HepG2 (cell line): ENCODE measurements around the gene AQP6. TPM values are rescaled to one million over a fixed set of nuclear protein-coding genes. Genes with fewer than 3 reads are reported as not detected.

ENCODE experiments used
- ATAC-seq: fragments of 200-7000 bp; cut with Tn5 transposase; 3 replicates; pipeline ENCODE4 v1.9.1; 2020; ENCODE audit warnings: mild to moderate bottlenecking, moderate library complexity
- BruUV-seq: library from RNA; stranded (reverse); fragments of 400-500 nt; replicated peaks from 2 replicates; lab custom pipeline; 2021; lab: Mats Ljungman, UMichigan
- CTCF ChIA-PET: fragments of 300-600 bp; formaldehyde crosslinking; extraction: SDS; loops from one replicate; lab custom pipeline; 2021; ENCODE audit warnings: low total read pairs, inconsistent platforms, low intra/inter-chr PET ratio; lab: Yijun Ruan, JAX
- POLR2A ChIA-PET: fragments of 350-600 bp; sonication (Branson Sonifier 250); formaldehyde crosslinking; loops from one replicate; lab custom pipeline; 2020; ENCODE audit warnings: antibody characterized with exemption, inconsistent platforms; lab: Yijun Ruan, JAX
- DNase-seq: peaks from one replicate; pipeline ENCODE4 v3.0.0-alpha.2; 2015; ENCODE audit warnings: low spot score
- FAIRE-seq: peaks from 3 replicates; lab custom pipeline; 2011; peaks lifted over from hg19 to GRCh38; lab: Jason Lieb, UNC
- H2AFZ ChIP-seq: one replicate; pipeline ENCODE4 v1.6.1; 2011; ENCODE audit warnings: low read length, inconsistent platforms
- H3K27ac ChIP-seq: fragments of 300-600 bp; 3 replicates; pipeline ENCODE4 v1.8.0; 2011; ENCODE audit warnings: mixed run types, mild to moderate bottlenecking, mixed read lengths, low read length, inconsistent platforms; ENCODE audit not compliant: insufficient read depth; ENCODE audit errors: extremely low read length
- H3K27me3 ChIP-seq, 2 experiments: fragments of 200-600 bp in 1 of 2; 2 replicates in 1 of 2; 3 replicates in 1 of 2; pipeline versions ENCODE4 v1.6.0 to v1.8.0; 2011; ENCODE audit warnings: low read length in 2 of 2, mild to moderate bottlenecking in 2 of 2, moderate library complexity in 2 of 2, inconsistent platforms in 1 of 2; ENCODE audit not compliant: insufficient read depth in 2 of 2, control insufficient read depth in 1 of 2
- H3K36me3 ChIP-seq, 2 experiments: fragments of 200-600 bp in 1 of 2; replicated peaks in 1 of 2; 2 replicates in 1 of 2; 3 replicates in 1 of 2; pipeline versions ENCODE4 v1.5.1 to v1.8.0; 2011; ENCODE audit warnings: low read length in 2 of 2, inconsistent platforms in 1 of 2; ENCODE audit not compliant: insufficient read depth in 2 of 2, control insufficient read depth in 1 of 2
- H3K4me1 ChIP-seq: 2 replicates; pipeline ENCODE4 v1.5.1; 2012; ENCODE audit warnings: low read length, inconsistent platforms; ENCODE audit not compliant: insufficient read depth
- H3K4me2 ChIP-seq: 2 replicates; pipeline ENCODE4 v1.6.0; 2011; ENCODE audit warnings: low read depth, low read length, inconsistent platforms
- H3K4me3 ChIP-seq, 3 experiments: fragments of 200-600 bp in 1 of 3; sonication (generic), shearing (Covaris generic) in 1 of 3; replicated peaks in 1 of 3; 2 replicates each; pipeline ENCODE4 v1.5.1; 2011 to 2016; ENCODE audit warnings: low read length in 3 of 3, inconsistent platforms in 2 of 3, low read depth in 2 of 3, mild to moderate bottlenecking in 2 of 3, control low read depth in 1 of 3, mixed read lengths in 1 of 3; ENCODE audit not compliant: insufficient read depth in 1 of 3
- H3K79me2 ChIP-seq: one replicate; pipeline ENCODE4 v1.6.1; 2011; ENCODE audit warnings: low read length, inconsistent platforms; ENCODE audit not compliant: insufficient read depth
- H3K9ac ChIP-seq: 2 replicates; pipeline ENCODE4 v1.6.0; 2011; ENCODE audit warnings: mild to moderate bottlenecking, low read depth, low read length, inconsistent platforms; ENCODE audit not compliant: insufficient read depth
- H3K9me3 ChIP-seq: 2 replicates; pipeline ENCODE4 v1.5.1; 2012; ENCODE audit warnings: mild to moderate bottlenecking, low read length
- H4K20me1 ChIP-seq: 2 replicates; pipeline ENCODE4 v1.6.0; 2011; ENCODE audit warnings: inconsistent platforms, mild to moderate bottlenecking, low read length, moderate library complexity; ENCODE audit not compliant: insufficient read depth
- FUBP1 ChIP-seq: sonication (generic); formaldehyde crosslinking; IDR thresholded peaks from 2 replicates; pipeline ENCODE4 v1.5.1; 2020; ENCODE audit warnings: missing genetic modification reagents, mild to moderate bottlenecking, borderline replicate concordance
- HHEX ChIP-seq: IDR thresholded peaks from 2 replicates; pipeline ENCODE4 v1.6.1; 2016; ENCODE audit warnings: control low read depth
- IRX3 ChIP-seq: sonication (generic); formaldehyde crosslinking; IDR thresholded peaks from 2 replicates; pipeline ENCODE4 v1.8.1; 2023; ENCODE audit warnings: mild to moderate bottlenecking, low read depth, missing genetic modification reagents, borderline replicate concordance
- PCBP1 ChIP-seq: fragments of 200-400 bp; formaldehyde crosslinking; IDR thresholded peaks from 2 replicates; pipeline ENCODE4 v1.6.1; 2017; ENCODE audit warnings: mild to moderate bottlenecking, low read depth, low read length, borderline replicate concordance
- POLR2AphosphoS2 ChIP-seq: IDR thresholded peaks from 2 replicates; pipeline ENCODE4 v1.6.1; 2011; ENCODE audit warnings: low read depth, low read length, improper control_type of control experiment
- SMC3 ChIP-seq: IDR thresholded peaks from 2 replicates; pipeline ENCODE4 v1.6.1; 2011; ENCODE audit warnings: low read length, improper control_type of control experiment
- ZNF12 ChIP-seq: sonication (generic); formaldehyde crosslinking; IDR thresholded peaks from 2 replicates; pipeline ENCODE4 v1.5.0; 2020; ENCODE audit warnings: missing genetic modification reagents
- ZNF329 ChIP-seq: sonication (generic); formaldehyde crosslinking; IDR thresholded peaks from 2 replicates; pipeline ENCODE4 v1.9.0; 2021; ENCODE audit warnings: low read depth, mild to moderate bottlenecking, missing genetic modification reagents
- ZNF333 ChIP-seq: sonication (generic); formaldehyde crosslinking; IDR thresholded peaks from 2 replicates; pipeline ENCODE4 v1.4.0; 2020; ENCODE audit warnings: mild to moderate bottlenecking, missing genetic modification reagents, borderline replicate concordance
- ZNF660 ChIP-seq: sonication (generic); formaldehyde crosslinking; IDR thresholded peaks from 2 replicates; pipeline ENCODE4 v1.5.1; 2020; ENCODE audit warnings: mild to moderate bottlenecking, low read depth, missing genetic modification reagents, borderline replicate concordance
- ZNF891 ChIP-seq: sonication (generic); formaldehyde crosslinking; IDR thresholded peaks from 2 replicates; pipeline ENCODE4 v1.5.0; 2020; ENCODE audit warnings: mild to moderate bottlenecking, missing genetic modification reagents
- WGBS: methylation state at CpG from one replicate; pipeline ENCODE4 v1.1.6; 2017; ENCODE audit warnings: low lambda C conversion rate; 5-methylcytosine and 5-hydroxymethylcytosine counted together
- in situ Hi-C: cut with HindIII; loops from 2 replicates; pipeline ENCODE4 v1.10.0; 2017; ENCODE audit warnings: low pct_unique_long_range_greater_than_20kb; ENCODE audit not compliant: extremely low pct_ligation_motif_present
- intact Hi-C: fragments of 100-400 bp; cut with micrococcal nuclease; formaldehyde crosslinking; loops from one replicate; pipeline ENCODE4 v1.10.0; 2022; ENCODE audit not compliant: unreplicated experiment
- polyA plus RNA-seq, 8 experiments: library from polyadenylated mRNA; depleted of rRNA in 3 of 8; stranded (reverse) in 7 of 8; unstranded in 1 of 8; fragments of >200 nt; fragmentation: Illumina TruSeq in 4 of 8; extraction: Trizol in 4 of 8; gene quantifications; 2 replicates each; pipeline versions ENCODE4 v1.2.1 to v1.2.3, GENCODE V29; 2011 to 2016; ENCODE audit warnings: low read depth in 4 of 8, missing spikeins in 1 of 8, mixed read lengths in 1 of 8; ENCODE audit not compliant: insufficient read depth in 1 of 8
- total RNA-seq, 5 experiments: library from RNA; depleted of rRNA; stranded (reverse); fragments of >200 nt; fragmentation: Illumina TruSeq; extraction: Trizol; gene quantifications; 2 replicates each; pipeline ENCODE4 v1.2.3, GENCODE V29; 2016; ENCODE audit warnings: low read depth in 1 of 5
- TF ChIP-seq, protein P1 (sequence below): sonication (generic); formaldehyde crosslinking; IDR thresholded peaks from 2 replicates; pipeline ENCODE4 v1.8.1; 2023; ENCODE audit warnings: mild to moderate bottlenecking, inconsistent platforms, moderate library complexity, missing genetic modification reagents, borderline replicate concordance

AQP6 gene
- total and polyA plus RNA-seq, 2 of the 13 experiments (the other 11 are each of a cell fraction or from before 2014, with no cell fraction given): 0.32 to 1.3 TPM

DNA sequence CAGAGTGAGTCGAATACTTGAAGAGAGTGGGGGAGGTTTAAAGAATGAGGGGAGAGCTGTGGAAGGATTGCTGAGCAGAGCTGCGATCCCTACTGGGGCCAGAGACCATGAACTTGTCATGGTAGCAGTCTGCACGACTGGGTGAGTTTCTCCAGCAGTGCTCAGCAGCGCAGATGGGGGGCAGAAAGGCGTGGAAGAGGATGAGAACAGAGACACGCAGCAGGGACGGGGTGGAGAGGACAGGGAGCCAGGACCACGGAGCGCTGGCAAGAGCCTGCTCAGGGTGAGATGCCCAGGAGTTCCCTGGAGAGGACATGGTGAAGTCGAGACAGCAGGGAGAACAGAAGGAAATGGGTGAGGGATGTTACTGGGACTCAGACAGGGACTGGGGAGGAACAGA is 2.1 kb upstream of the AQP6 start:
- H3K4me2 ChIP-seq: no peak overlapping the region
- ChIA-PET CTCF (no interaction called here), POLR2A (no interaction called here)
- H3K4me3 ChIP-seq: no peak overlapping the region
- 31% methylated on average over 10 of the region's 10 CpGs for WGBS
- ATAC-seq: no peak
- intact Hi-C loops: loop anchor here (1.0 kb wide), 1 partner anchor 86 kb away; no protein-coding TSS in a partner anchor
- TF ChIP-seq POLR2AphosphoS2: no peak
- TF ChIP-seq ZNF333: no peak
- TF ChIP-seq ZNF329 (CRISPR knock-in tag): no peak
- no peak for TF ChIP-seq ZNF660
- no peak overlapping the region for H3K27ac ChIP-seq
- H2AFZ ChIP-seq: no peak overlapping the region
- FAIRE-seq: no peak
- peaks cover 2 to 51% of the 10 kb centered on the region in 2 experiments for H3K27me3 ChIP-seq
- no peak for DNase-seq
- peaks cover 63% of the 10 kb centered on the region for H3K4me1 ChIP-seq
- no peak overlapping the region for H3K9ac ChIP-seq
- H4K20me1 ChIP-seq: no peaks in the 10 kb centered on the region
- BruUV-seq: no TSS peak
- in situ Hi-C loops: loop anchor here (5.0 kb wide), 1 partner anchor 87 kb away; the partner anchor contains the start of gene ASIC1
- no peaks in the 10 kb centered on the region for H3K79me2 ChIP-seq
- no peaks in the 10 kb centered on the region for H3K36me3 ChIP-seq
- H3K9me3 ChIP-seq: no peaks in the 10 kb centered on the region

DNA sequence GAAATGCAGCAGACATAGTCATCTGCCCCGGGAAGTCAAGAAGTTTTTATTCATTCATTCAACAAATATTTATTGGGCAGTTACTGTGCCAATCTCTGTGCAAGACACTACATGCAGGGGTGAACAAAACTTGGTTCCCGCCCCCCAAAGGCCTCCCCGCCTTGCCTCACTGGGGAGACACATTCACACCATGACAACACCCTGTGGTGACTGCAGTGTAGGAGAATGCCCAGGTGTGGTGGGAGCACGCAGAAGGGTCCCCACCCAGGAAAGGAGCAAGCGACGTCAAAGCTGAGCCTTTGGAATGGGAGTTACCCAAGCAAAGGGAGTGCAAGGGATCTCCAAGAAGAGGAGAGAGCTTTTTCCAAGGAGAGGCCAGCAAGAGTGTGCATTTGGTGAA is 1.6 kb upstream of the AQP6 start:
- ATAC-seq: no peak
- Histone ChIP-seq H3K4me1 (peaks cover 66% of the 10 kb centered on the region), H3K36me3 (no peaks in the 10 kb centered on the region), H3K4me2 (no peak overlapping the region), H3K27me3 (peaks cover 2 to 46% of the 10 kb centered on the region in 2 experiments), H3K9me3 (no peaks in the 10 kb centered on the region), H3K79me2 (no peaks in the 10 kb centered on the region), H2AFZ (no peak overlapping the region), H3K4me3 (no peak overlapping the region), H4K20me1 (no peaks in the 10 kb centered on the region), H3K27ac (no peak overlapping the region), H3K9ac (no peak overlapping the region)
- TF ChIP-seq HHEX (CRISPR knock-in tag) (no peak), ZNF891 (no peak), FUBP1 (CRISPR knock-in tag) (no peak), ZNF12 (no peak), IRX3 (CRISPR knock-in tag) (no peak), PCBP1 (no peak), SMC3 (no peak)
- TF ChIP-seq, protein P1, sequence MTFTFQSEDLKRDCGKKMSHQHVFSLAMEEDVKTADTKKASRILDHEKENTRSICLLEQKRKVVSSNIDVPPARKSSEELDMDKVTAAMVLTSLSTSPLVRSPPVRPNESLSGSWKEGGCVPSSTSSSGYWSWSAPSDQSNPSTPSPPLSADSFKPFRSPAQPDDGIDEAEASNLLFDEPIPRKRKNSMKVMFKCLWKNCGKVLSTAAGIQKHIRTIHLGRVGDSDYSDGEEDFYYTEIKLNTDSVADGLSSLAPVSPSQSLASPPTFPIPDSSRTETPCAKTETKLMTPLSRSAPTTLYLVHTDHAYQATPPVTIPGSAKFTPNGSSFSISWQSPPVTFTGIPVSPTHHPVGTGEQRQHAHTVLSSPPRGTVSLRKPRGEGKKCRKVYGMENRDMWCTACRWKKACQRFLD (CRISPR knock-in tag): no peak
- in situ Hi-C loops: loop anchor here (5.0 kb wide), 1 partner anchor 86 kb away; the partner anchor contains the start of gene ASIC1
- POLR2A ChIA-PET: no interaction called here
- CTCF ChIA-PET: no interaction called here
- BruUV-seq: no TSS peak
- FAIRE-seq: no peak
- DNase-seq: no peak
- WGBS: 62% methylated on average over 6 of the region's 6 CpGs
- intact Hi-C loops: loop anchor here (1.0 kb wide), 1 partner anchor 85 kb away; no protein-coding TSS in a partner anchor
